Upper lobe of right lung (tissue), 1 donor: ENCODE measurements around the gene BSN. TPM values are rescaled to one million over a fixed set of nuclear protein-coding genes. Genes with fewer than 3 reads are reported as not detected.

Experiments used
- ATAC-seq: fragments of 200-7000 bp; cut with Tn5 transposase; one replicate; pipeline ENCODE4 v1.9.1; 2020; ENCODE audit warnings: mild to moderate bottlenecking, moderate library complexity
- DNase-seq: peaks from one replicate; pipeline ENCODE4 v3.0.0-alpha.2; 2020
- H3K27ac ChIP-seq: fragments of 200-600 bp; one replicate; pipeline ENCODE4 v1.8.0; 2022
- H3K27me3 ChIP-seq: fragments of 200-600 bp; one replicate; pipeline ENCODE4 v1.8.0; 2022; ENCODE audit warnings: mild to moderate bottlenecking
- H3K36me3 ChIP-seq: fragments of 200-600 bp; one replicate; pipeline ENCODE4 v1.8.0; 2022
- H3K4me1 ChIP-seq: fragments of 200-600 bp; one replicate; pipeline ENCODE4 v1.8.0; 2022
- H3K4me3 ChIP-seq: fragments of 200-600 bp; one replicate; pipeline ENCODE4 v1.8.0; 2022; ENCODE audit warnings: mild to moderate bottlenecking
- H3K9me3 ChIP-seq: fragments of 200-600 bp; one replicate; pipeline ENCODE4 v1.8.0; 2022
- CTCF ChIP-seq: fragments of 200-600 bp; IDR thresholded peaks from one replicate; pipeline ENCODE4 v1.8.0; 2022; ENCODE audit warnings: antibody characterized with exemption
- intact Hi-C: fragments of 100-400 bp; cut with DNase I; formaldehyde crosslinking; loops from one replicate; pipeline ENCODE4 v1.11.0; 2022
- total RNA-seq: library from RNA; stranded (reverse); fragmentation: NEBNext Ultra II Directional; extraction: Animal tissue kit (Norgen Biotek cat#: 25700); gene quantifications from one replicate; pipeline ENCODE4 v1.2.1, GENCODE V29; 2021
- donor health status: DM: no; HTN: yes; CAD: no; lungs with severe emphysema.

The BSN gene
- total RNA-seq, 1 donor from 2014 or later, result 0.43 TPM

- ATAC-seq (no peak), DNase-seq (no peak)
- Histone ChIP-seq H3K9me3 (no peaks in the 10 kb centered on the region), H3K4me1 (no peaks in the 10 kb centered on the region), H3K27me3 (no peaks in the 10 kb centered on the region), H3K36me3 (no peaks in the 10 kb centered on the region), H3K4me3 (no peak overlapping the region), H3K27ac (no peak overlapping the region)
- intact Hi-C loops, result no loop called here
- TF ChIP-seq CTCF, result no peak
Measured at GRCh38 chr3:49650177-49650576, 95.9 kb downstream of the BSN start.

- no peak overlapping the region for H3K4me3 ChIP-seq
- intact Hi-C loops, result no loop called here
- H3K4me1 ChIP-seq, result no peaks in the 10 kb centered on the region
- H3K27me3 ChIP-seq, result no peaks in the 10 kb centered on the region
- no peaks in the 10 kb centered on the region for H3K9me3 ChIP-seq
- ATAC-seq, result no peak
- no peak for DNase-seq
- H3K36me3 ChIP-seq, result no peaks in the 10 kb centered on the region
- H3K27ac ChIP-seq, result no peak overlapping the region
- no peak for TF ChIP-seq CTCF
Measured at GRCh38 chr3:49650637-49651036, 96.4 kb downstream of the BSN start.

- Histone ChIP-seq H3K27ac (no peak overlapping the region), H3K9me3 (no peaks in the 10 kb centered on the region), H3K4me3 (no peak overlapping the region), H3K36me3 (no peaks in the 10 kb centered on the region), H3K27me3 (no peaks in the 10 kb centered on the region), H3K4me1 (no peaks in the 10 kb centered on the region)
- intact Hi-C loops, result no loop called here
- no peak for DNase-seq
- no peak for ATAC-seq
- no peak for TF ChIP-seq CTCF
Measured at GRCh38 chr3:49652218-49652902, 98.1 kb downstream of the BSN start.

- DNase-seq (no peak), ATAC-seq (no peak)
- H3K27ac ChIP-seq, result no peak overlapping the region
- TF ChIP-seq CTCF, result no peak
- no peaks in the 10 kb centered on the region for H3K4me1 ChIP-seq
- intact Hi-C loops, result no loop called here
- no peaks in the 10 kb centered on the region for H3K27me3 ChIP-seq
- H3K9me3 ChIP-seq, result no peaks in the 10 kb centered on the region
- H3K4me3 ChIP-seq, result no peak overlapping the region
- H3K36me3 ChIP-seq, result no peaks in the 10 kb centered on the region
Measured at GRCh38 chr3:49652903-49653415, 98.7 kb downstream of the BSN start.

GRCh38 chr3:49653621-49654020, 99.3 kb downstream of the BSN start:
- H3K4me1 ChIP-seq, result no peaks in the 10 kb centered on the region
- H3K27ac ChIP-seq, result no peak overlapping the region
- TF ChIP-seq CTCF, result no peak
- DNase-seq (no peak), ATAC-seq (no peak)
- H3K36me3 ChIP-seq, result no peaks in the 10 kb centered on the region
- no peak overlapping the region for H3K4me3 ChIP-seq
- no peaks in the 10 kb centered on the region for H3K27me3 ChIP-seq
- intact Hi-C loops, result no loop called here
- H3K9me3 ChIP-seq, result no peaks in the 10 kb centered on the region
